GM19395 (cell line): ENCODE measurements around the gene KRTAP10-3.

Source experiments
- ATAC-seq: cut with Tn5 transposase; IDR thresholded peaks from one replicate; pipeline ENCODE4 v1.9.1; 2021; ENCODE audit warnings: mild to moderate bottlenecking, moderate library complexity; ENCODE audit not compliant: unreplicated experiment

KRTAP10-3 gene

DNA sequence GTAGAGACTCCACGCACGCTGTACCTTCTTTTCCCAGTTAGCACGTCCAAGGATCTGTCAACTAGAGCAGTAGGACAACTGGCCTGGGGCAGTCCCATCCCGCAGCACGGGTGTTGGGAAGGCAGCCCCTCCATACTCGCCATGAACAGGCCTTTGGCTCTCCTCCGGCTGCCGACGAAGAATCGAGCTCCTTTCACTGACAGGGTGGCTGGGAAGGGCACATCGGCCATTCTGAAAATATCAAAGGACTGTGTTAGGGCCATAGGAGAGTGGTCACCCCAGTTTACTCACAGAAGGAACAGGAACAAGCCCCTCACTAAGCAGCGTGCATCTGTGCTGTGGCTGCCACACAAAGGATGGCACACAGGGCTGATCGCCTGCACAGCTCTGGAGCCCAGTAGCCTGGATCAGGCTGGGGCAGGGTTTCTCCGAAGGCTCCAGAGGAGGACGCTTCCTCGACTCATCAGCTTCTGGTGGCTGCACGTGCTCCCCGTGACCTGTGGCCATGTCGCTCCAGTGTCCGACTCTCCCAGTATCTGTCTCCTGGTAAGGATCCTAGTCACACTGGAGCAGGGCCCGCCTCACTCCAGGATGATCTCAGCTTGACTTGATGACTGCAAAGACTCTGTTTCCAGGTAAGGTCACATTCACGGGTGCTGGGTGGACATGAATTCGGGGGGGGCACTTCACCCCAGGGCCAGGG lies 27.5 kb downstream of the KRTAP10-3 start:
- ATAC-seq: no peak

DNA sequence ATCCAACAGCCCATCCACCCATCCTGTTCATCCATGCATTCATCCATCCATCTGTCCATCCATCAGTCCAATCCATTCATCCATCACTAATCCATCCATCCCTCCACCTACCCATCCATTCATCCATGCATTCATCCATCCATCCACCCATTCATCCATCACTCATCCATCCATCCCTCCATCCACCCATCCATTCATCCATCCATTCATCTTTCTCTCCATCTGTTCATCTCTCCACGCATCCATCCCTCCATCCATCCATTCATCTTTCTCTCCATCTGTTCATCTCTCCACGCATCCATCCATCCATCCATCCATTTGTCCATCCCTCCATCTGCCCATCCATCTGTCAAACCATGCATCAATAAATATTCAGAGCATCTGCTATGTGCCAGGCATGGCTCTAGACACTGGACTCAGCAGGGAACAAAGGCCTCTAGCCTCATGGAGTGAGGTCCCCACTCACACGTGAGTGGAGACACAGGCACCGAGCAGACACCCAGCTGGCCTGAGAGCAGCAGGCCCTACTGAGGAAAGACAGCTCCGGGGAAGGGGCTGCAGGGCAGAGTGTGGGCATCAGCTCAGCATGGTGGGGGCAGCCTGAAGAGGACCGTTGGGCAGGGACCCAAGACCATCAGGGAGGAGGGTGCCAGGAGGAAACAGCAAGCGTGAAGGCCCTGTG lies 28.2 kb downstream of the KRTAP10-3 start:
- no peak for ATAC-seq

- ATAC-seq: no peak
These were observed 29.0 kb downstream of the KRTAP10-3 start for GRCh38 chr21:44529503-44530125.

GRCh38 chr21:44529011-44529421 lies 29.6 kb downstream of the KRTAP10-3 start:
- ATAC-seq: no peak

GRCh38 chr21:44528634-44528995 lies 30.0 kb downstream of the KRTAP10-3 start:
- ATAC-seq: no peak

- no peak for ATAC-seq
These were observed 30.5 kb downstream of the KRTAP10-3 start for GRCh38 chr21:44527983-44528633.

- no peak for ATAC-seq
These were observed 31.2 kb downstream of the KRTAP10-3 start for GRCh38 chr21:44527156-44527982.

DNA sequence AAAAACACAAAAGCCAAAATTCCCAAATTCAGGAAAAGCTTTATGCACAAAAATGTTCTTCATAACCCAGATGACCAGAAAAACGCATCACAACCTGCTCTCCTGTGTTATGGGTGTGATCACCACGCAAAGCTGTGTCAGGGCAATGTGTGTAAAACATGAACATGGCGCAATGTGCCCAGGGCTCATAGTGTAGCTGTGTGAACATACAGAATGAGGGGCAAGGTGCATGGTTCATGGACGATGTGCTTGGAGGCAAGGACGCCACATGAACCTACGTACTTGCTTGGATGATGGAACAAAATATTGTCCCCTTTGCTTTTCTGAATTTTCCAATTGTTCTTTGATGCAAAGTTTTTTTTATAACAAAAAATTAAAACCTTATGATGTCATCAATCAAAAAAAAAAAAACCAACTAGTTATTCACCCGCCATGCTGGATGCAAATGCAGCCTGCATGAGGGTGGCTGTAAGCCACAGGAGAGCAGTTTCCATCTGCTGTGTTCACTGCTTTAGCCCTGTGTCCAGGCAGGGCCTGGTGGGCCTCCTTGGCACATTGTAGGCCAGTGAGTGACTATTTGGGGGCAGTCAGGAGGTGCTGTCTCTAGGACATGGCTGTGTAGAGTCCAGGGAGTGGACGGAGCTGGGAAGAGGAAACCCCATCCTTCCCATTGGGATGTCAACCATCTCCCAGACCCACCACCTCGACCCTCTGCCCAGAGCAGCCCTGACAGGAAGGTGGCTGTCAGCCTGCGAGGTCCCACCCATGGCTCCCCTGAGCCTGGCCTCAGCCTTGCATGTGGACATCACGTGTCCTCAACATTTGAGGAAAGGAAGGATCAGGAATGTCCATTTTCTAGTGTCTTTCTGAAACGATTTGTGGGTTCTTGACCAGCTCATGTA lies 32.2 kb downstream of the KRTAP10-3 start:
- ATAC-seq: no peak

DNA sequence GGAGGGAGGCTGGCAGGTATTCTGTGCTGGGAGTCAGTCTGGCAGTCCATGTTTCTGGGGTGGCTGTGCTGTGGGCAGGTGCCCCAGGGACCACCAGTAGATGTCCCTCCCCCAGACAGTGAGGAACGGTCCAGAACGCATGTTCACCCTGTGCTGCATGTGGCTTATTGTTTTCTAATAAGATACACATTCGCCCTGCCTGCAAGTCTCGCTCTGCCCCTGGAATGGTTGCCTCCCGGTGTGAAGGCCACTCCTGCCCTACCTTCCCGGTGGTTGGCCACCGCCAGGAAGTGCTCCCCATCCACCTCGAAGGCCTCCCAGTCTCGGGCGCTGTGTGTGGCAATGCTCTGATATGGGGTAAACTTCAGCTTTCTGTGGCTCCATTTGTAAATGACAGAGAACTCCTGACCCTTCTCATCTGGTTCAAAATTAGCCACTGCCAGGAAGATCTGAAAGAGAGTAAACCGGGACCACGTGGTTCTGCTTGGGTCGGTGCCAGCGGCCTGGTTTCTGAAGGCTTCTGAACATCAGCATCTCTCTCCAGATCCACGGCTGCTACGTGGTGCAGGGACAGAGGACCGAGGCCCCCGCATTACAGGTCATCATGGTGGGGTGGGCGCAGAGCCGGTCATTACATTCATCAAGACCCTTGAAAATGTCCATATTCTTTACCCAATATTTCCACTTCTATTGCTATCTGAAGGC lies 33.1 kb downstream of the KRTAP10-3 start:
- no peak for ATAC-seq

- ATAC-seq: no peak
These were observed 33.9 kb downstream of the KRTAP10-3 start for GRCh38 chr21:44524414-44525371.

GRCh38 chr21:44523567-44524413 lies 34.8 kb downstream of the KRTAP10-3 start:
- ATAC-seq: no peak

DNA sequence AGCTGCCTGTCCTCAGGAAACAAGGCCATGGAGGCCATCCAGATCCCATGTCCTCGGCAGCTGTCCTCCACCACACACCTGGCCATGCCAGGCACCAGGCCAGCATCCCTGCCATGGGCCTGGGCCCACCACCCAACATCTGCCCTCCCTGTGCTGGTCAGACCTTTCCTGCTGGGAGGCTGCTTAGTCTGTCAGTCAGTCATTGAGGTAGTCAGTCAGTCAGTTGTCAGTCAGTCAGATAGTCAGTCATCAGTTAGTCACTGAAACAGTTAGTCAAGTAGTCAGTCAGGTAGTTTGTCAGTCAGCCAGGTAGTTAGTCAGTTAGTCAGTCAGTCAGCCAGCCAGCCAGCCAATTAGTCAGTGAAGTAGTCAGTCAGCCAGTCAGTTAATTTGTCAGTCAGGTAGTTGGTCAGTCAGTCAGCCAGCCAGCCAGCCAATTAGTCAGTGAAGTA lies 35.8 kb downstream of the KRTAP10-3 start:
- ATAC-seq: no peak

DNA sequence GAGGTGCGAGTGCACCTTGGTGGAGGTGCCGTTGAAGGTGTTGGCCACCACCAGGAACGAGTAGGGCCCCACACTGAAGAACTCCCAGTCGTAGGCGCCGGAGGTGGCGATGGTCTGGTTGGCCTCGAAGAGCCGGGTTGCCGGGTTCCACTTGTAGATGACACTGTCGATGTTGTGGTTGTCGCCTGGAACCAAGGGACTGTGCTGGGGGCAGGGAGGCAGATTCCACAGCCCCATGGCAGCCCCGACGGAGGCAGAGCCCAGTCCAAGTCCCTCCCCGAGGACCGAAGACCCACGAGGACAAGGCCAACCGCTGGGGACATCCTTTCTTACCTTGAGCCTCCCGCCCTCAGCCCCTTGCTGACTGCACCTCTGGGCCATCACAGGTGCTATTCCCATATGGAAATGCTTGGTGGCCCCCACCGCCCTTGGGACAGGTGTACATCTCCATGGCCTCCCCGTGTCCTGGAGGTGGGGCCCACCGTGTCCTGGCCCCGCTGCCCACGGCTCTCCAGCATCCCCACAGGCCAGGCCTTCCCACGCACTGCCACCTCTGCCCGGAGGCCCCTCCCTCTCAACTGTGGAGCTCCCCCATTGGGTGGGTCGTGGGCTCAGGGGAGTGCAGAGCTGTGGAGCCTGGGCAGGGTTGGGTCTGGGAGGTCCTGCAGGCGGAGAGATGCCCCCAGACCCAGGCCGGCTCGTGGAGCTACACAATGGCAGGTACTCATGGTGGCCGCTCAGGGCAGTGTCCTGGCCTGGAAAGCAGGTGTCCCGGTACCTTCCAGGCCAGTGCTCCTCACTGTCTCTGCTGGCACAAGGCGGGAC lies 36.5 kb downstream of the KRTAP10-3 start:
- no peak for ATAC-seq

DNA sequence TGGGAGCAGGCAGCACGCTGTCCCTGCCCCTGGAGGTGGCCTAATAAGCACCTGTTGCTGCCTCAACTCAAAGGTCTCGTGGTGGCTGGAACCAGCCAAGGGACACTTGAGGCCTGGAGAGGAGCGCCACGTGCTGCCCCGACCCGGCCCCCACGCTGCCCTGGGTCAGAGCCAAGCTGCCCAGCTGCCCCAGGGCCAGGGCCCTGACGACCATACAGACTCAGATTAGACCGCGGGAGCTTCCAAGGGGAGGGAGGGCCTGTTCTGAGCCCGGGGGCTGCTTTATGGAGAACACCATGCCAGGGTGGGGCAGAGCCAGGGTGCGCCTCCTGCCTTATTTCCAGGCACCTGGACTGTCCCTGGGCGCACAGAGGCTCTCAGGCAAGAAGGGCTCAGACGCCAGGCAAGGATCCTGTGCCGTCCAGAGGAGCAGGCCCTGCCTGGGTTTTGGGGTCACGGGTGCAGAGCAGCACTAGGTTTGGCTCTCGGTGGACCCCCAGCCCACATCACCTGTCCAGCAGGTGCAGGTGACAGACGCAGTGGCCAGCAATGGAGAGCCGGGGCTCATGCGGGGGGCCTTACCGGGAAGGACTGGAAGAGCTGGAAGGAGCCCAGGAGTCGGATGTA lies 37.2 kb downstream of the KRTAP10-3 start:
- ATAC-seq: no peak
